Measurements from ENCODE around the gene NSMCE1.
"Not testable (repeated sequence)": the region's sequence is repeated elsewhere in the genome, so short reads cannot be mapped to it uniquely, and the experiment has no call there.

The NSMCE1 gene

GRCh38 chr16:27301236-27301861, 32.8 kb upstream of the NSMCE1 start:
- no peak for DNase-seq

GRCh38 chr16:27298132-27298531, 29.6 kb upstream of the NSMCE1 start:
- DNase-seq = no peak

- no peak for DNase-seq
Observed at GRCh38 chr16:27293343-27293742, 24.8 kb upstream of the NSMCE1 start.

- DNase-seq = no peak
Observed at GRCh38 chr16:27291722-27292240, 23.2 kb upstream of the NSMCE1 start.

GRCh38 chr16:27291106-27291505, 22.5 kb upstream of the NSMCE1 start:
- no peak for DNase-seq

- DNase-seq = no peak
Observed at GRCh38 chr16:27290562-27290961, 22.0 kb upstream of the NSMCE1 start.

GRCh38 chr16:27289669-27290068, 21.1 kb upstream of the NSMCE1 start:
- DNase-seq = no peak

- not testable (repeated sequence) for DNase-seq
Observed at GRCh38 chr16:27288313-27288712, 19.7 kb upstream of the NSMCE1 start.

GRCh38 chr16:27287887-27288286, 19.3 kb upstream of the NSMCE1 start:
- no peak for DNase-seq

GRCh38 chr16:27287051-27287811, 18.7 kb upstream of the NSMCE1 start:
- DNase-seq = no peak

- DNase-seq = no peak
Observed at GRCh38 chr16:27286451-27286850, 17.9 kb upstream of the NSMCE1 start.

GRCh38 chr16:27285676-27286196, 17.2 kb upstream of the NSMCE1 start:
- no peak for DNase-seq

- no peak for DNase-seq
Observed at GRCh38 chr16:27284865-27285675, 16.5 kb upstream of the NSMCE1 start.

GRCh38 chr16:27281243-27281642, 12.7 kb upstream of the NSMCE1 start:
- DNase-seq = no peak

GRCh38 chr16:27275394-27275793, 6.8 kb upstream of the NSMCE1 start:
- no peak for DNase-seq

- not testable (repeated sequence) for DNase-seq
Observed at GRCh38 chr16:27274424-27274874, 5.9 kb upstream of the NSMCE1 start.

GRCh38 chr16:27273670-27274423, 5.3 kb upstream of the NSMCE1 start:
- DNase-seq = no peak

- no peak for DNase-seq
Observed at GRCh38 chr16:27273330-27273669, 4.7 kb upstream of the NSMCE1 start.

GRCh38 chr16:27272697-27273096, 4.1 kb upstream of the NSMCE1 start:
- DNase-seq = not testable (repeated sequence)

- DNase-seq = no peak
Observed at GRCh38 chr16:27272076-27272475, 3.5 kb upstream of the NSMCE1 start.

- no peak for DNase-seq
Observed at GRCh38 chr16:27270349-27270748, 1.8 kb upstream of the NSMCE1 start.
